HUES64 (cell line): ENCODE results near the gene SH3PXD2A.

Experiments used
- H3K27ac ChIP-seq: 2 replicates; pipeline ENCODE4 v1.7.0; 2013; ENCODE audit warnings: low read depth, low read length, inconsistent platforms
- H3K27me3 ChIP-seq: 2 replicates; pipeline ENCODE4 v1.6.1; 2013; ENCODE audit warnings: mild to moderate bottlenecking, low read length; ENCODE audit not compliant: insufficient read depth
- H3K36me3 ChIP-seq: 2 replicates; pipeline ENCODE4 v1.6.1; 2013; ENCODE audit warnings: mild to moderate bottlenecking, low read length; ENCODE audit not compliant: insufficient read depth
- H3K4me1 ChIP-seq: 2 replicates; pipeline ENCODE4 v1.6.1; 2013; ENCODE audit warnings: mild to moderate bottlenecking, low read length, moderate library complexity; ENCODE audit not compliant: insufficient read depth
- H3K4me3 ChIP-seq: 2 replicates; pipeline ENCODE4 v1.5.1; 2013; ENCODE audit warnings: mild to moderate bottlenecking, low read length, moderate library complexity
- H3K9ac ChIP-seq: 2 replicates; pipeline ENCODE4 v1.6.1; 2013; ENCODE audit warnings: mild to moderate bottlenecking, low read depth, low read length
- H3K9me3 ChIP-seq: 2 replicates; pipeline ENCODE4 v1.6.1; 2013; ENCODE audit warnings: low read depth, low read length; ENCODE audit not compliant: insufficient read depth
- WGBS: fragments of 150-250, 120-280 bp; methylation state at CpG from one replicate; pipeline ENCODE4 v1.1.7; 2013; ENCODE audit warnings: missing lambda C conversion rate; 5-methylcytosine and 5-hydroxymethylcytosine counted together

Gene SH3PXD2A

GRCh38 chr10:103618575-103619423, 236.6 kb downstream of the SH3PXD2A start:
- H3K36me3 ChIP-seq = peaks cover 5% of the 10 kb centered on the region; the same call in 1 of the 2 replicates
- WGBS = 92% methylated on average over 19 of the region's 19 CpGs
- H3K4me1 ChIP-seq = peaks cover 6% of the 10 kb centered on the region; the same call in 1 of the 2 replicates
- H3K9me3 ChIP-seq = no peaks in the 10 kb centered on the region
- H3K4me3 ChIP-seq = no peak overlapping the region
- H3K27me3 ChIP-seq = no peaks in the 10 kb centered on the region
- H3K9ac ChIP-seq = no peak overlapping the region
- no peak overlapping the region for H3K27ac ChIP-seq

DNA sequence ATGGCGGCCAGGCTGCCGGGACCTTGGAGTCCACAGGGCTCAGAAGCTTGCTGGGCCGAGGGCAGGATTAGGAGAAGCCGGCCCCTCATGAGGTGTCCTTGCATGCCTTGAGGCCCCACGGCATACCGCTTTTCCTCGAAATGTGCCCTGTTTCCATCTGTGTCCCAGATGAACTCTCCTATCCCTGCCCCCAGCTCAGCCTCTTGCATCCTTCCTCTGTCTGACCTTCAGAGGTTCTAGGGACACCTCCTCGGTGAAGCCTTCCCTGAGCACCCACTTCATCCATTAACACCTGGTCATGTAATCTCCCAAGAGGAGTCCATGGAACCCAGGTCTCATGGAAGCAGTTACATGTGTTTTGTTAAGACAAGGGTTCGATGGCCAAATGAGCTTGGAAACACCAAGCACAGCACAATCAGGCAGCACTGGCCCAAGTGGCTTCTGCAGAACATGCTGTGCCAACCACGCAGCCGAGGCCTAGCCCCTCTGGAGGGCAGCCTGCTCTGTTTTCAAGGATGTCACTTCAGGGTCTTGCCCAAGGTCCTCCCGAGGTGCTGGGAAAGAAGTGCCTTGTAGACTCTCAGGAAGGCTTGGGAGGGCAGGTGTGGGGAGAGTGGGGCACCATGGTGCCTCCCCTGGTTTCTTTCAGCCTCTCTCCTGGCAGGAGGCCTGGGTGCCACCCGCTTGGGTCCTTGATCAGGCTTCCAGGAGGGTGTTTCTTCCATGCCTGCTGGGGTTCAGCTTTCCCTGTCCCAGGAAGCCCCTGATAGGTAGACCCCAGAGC, 237.6 kb downstream of the SH3PXD2A start:
- Histone ChIP-seq H3K27me3 (no peaks in the 10 kb centered on the region), H3K36me3 (peaks cover 5% of the 10 kb centered on the region; the same call in 1 of the 2 replicates), H3K9ac (no peak overlapping the region), H3K9me3 (no peaks in the 10 kb centered on the region), H3K27ac (no peak overlapping the region), H3K4me1 (peaks cover 6% of the 10 kb centered on the region; the same call in 1 of the 2 replicates), H3K4me3 (no peak overlapping the region)
- WGBS = 93% methylated on average over 13 of the region's 13 CpGs

DNA sequence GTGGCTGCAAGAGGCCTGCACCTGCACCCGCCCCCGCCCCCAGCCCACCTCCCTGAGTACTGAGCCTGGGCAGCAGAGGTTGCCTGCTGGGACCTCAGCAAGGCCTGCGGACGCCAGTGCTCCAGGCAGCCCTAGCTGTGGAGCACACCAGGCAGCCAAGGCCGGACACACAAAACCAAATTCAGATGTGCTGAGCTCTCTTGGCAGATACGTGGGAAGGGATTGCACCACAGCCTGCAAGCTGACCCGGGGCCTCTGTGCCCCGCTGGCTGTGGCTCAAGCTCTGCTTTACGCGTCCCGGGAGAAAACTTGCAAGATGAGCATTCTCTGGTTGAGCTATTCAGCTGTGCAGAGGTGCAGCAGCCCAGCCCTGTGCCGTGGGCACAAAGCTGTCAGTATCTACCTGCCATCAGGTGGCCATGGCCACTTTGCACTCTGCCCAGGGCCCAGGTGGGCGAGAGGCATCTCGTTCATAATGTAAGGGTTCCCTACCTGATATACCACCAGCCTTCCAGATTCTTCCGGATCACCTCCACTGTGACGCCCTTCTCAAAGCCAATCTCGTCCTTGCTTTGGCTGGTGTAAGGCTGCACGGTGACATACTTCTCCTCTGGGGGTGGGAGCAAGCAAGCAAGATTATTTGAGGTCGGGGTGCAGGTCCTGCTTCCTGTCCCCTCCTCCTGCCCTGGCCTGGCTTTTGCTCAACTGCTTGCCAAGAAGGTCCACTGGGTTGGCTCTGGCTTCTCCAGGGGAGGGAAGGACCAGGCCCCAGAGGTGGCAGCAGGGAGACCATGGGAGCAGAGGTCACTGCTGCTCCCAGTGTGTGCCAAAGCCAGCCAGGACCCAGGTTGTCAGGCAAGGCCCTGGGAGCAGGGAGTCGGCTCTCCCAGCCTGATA, 238.4 kb downstream of the SH3PXD2A start:
- peaks cover 6% of the 10 kb centered on the region; the same call in 1 of the 2 replicates for H3K4me1 ChIP-seq
- H3K36me3 ChIP-seq = peaks cover 5% of the 10 kb centered on the region
- no peaks in the 10 kb centered on the region for H3K27me3 ChIP-seq
- WGBS = 92% methylated on average over 20 of the region's 20 CpGs
- no peaks in the 10 kb centered on the region for H3K9me3 ChIP-seq
- H3K9ac ChIP-seq = no peak overlapping the region
- H3K27ac ChIP-seq = no peak overlapping the region
- H3K4me3 ChIP-seq = no peak overlapping the region

DNA sequence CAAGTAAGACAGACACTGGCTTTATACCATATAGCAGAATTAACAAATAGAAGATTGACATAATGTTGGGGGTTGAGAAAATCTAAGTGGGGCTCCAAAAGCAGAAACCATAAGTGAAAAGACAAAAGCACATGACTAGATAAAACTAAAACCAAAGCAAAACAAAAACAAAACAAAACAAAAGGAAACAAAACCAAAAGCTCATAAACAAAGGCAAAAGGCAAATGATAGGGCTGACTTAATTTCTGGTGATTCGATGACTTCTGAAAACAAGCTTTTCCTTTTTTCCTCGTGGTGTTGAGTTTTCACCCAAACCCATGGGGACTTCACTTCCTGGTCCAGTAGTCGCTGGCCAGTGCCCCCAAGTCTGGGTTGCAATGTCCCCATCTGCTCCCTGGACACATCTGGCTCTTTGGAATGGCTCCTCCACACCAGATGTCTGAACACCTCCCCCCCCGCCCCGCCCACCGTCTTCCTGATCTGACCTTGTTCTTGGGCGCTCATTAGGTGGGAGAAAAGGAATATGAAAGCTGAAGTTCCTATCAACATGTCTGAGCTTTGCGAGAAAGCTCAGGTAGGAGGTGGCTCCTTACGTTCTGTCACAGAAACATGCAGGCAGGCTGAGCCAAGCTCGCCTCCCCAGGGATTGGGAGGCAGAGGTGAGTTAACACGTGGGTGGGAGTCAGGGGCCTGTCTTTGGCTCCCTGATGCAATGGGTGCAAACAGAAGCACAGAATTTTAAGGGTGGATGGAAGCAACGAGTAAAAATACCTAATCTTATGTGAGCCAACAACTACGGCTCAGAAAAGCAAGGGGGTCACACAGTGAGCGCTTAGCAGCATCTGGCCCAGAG, 240.8 kb downstream of the SH3PXD2A start:
- Histone ChIP-seq H3K27ac (no peak overlapping the region), H3K36me3 (no peaks in the 10 kb centered on the region; the same call in 1 of the 2 replicates), H3K4me1 (peaks cover 6% of the 10 kb centered on the region; the same call in 1 of the 2 replicates), H3K9ac (no peak overlapping the region), H3K9me3 (no peaks in the 10 kb centered on the region), H3K4me3 (no peak overlapping the region), H3K27me3 (no peaks in the 10 kb centered on the region)
- WGBS = 88% methylated on average over 14 of the region's 14 CpGs

- no peak overlapping the region for H3K27ac ChIP-seq
- 98% methylated on average over 2 of the region's 2 CpGs for WGBS
- no peak overlapping the region for H3K9ac ChIP-seq
- no peaks in the 10 kb centered on the region; the same call in 1 of the 2 replicates for H3K36me3 ChIP-seq
- no peak overlapping the region for H3K4me3 ChIP-seq
- H3K27me3 ChIP-seq = no peaks in the 10 kb centered on the region
- H3K9me3 ChIP-seq = no peaks in the 10 kb centered on the region
- peaks cover 6% of the 10 kb centered on the region; the same call in 1 of the 2 replicates for H3K4me1 ChIP-seq
These were observed 241.8 kb downstream of the SH3PXD2A start for GRCh38 chr10:103613616-103614015.

- WGBS = 93% methylated on average over 17 of the region's 17 CpGs
- Histone ChIP-seq H3K27ac (no peak overlapping the region), H3K27me3 (no peaks in the 10 kb centered on the region), H3K4me1 (peaks cover 6% of the 10 kb centered on the region; the same call in 1 of the 2 replicates), H3K4me3 (no peak overlapping the region), H3K9ac (no peak overlapping the region), H3K9me3 (no peaks in the 10 kb centered on the region), H3K36me3 (no peaks in the 10 kb centered on the region; the same call in 1 of the 2 replicates)
These were observed 242.7 kb downstream of the SH3PXD2A start for GRCh38 chr10:103612462-103613365.

DNA sequence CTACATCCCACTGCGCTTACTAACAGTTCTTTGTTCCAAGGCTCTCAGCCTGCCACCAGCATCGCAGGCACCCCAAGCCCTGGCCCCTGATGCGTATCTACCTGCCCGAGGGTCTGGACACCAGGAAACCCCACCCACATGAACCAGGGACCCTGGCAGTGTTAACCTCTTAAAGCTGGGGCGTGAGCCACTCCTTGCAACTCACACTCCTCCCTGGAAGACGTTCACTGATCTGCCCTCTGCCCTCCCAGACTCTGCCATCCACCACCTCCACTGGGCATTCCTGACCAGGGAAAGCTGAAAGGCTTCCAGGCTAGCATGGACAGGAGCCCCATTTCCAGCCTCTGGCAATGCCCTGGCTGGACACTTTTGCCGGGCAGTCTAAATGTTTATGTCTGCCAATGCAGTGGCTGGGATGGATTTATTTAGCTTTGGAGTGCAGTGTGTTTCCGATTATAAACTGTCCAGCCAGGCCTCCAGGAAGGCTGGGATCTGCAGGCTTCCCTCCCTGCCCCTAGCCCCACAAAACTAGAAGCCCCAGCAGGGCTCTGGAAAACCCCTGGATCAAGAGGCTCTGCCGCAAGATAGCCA, 244.4 kb downstream of the SH3PXD2A start:
- Histone ChIP-seq H3K4me3 (no peak overlapping the region), H3K36me3 (no peaks in the 10 kb centered on the region; the same call in 1 of the 2 replicates), H3K9ac (no peak overlapping the region), H3K9me3 (0 out of 2 replicates have a peak, but pooled peaks cover 2% of the 10 kb centered on the region), H3K4me1 (peaks cover 6% of the 10 kb centered on the region; the same call in 1 of the 2 replicates), H3K27me3 (no peaks in the 10 kb centered on the region), H3K27ac (no peak overlapping the region)
- 93% methylated on average over 9 of the region's 9 CpGs for WGBS

GRCh38 chr10:103610083-103610472, 245.3 kb downstream of the SH3PXD2A start:
- peaks cover 4% of the 10 kb centered on the region; the same call in 1 of the 2 replicates for H3K4me1 ChIP-seq
- no peak overlapping the region for H3K4me3 ChIP-seq
- no peaks in the 10 kb centered on the region for H3K27me3 ChIP-seq
- WGBS = 89% methylated on average over 2 of the region's 2 CpGs
- 0 out of 2 replicates have a peak, but pooled peaks cover 5% of the 10 kb centered on the region for H3K9me3 ChIP-seq
- H3K36me3 ChIP-seq = no peaks in the 10 kb centered on the region; the same call in 1 of the 2 replicates
- H3K9ac ChIP-seq = no peak overlapping the region
- no peak overlapping the region for H3K27ac ChIP-seq
